Muscle of back (tissue), 11 donors: ENCODE results near the gene ST6GALNAC2. TPM values are rescaled to one million over a fixed set of nuclear protein-coding genes. Genes with fewer than 3 reads are reported as not detected.
A peak's percentile ranks its signal among the peaks of the same experiment; 100 is the strongest.

Source experiments
- DNase-seq, 3 donors: peaks; one replicate each; pipeline versions ENCODE4 v3.0.0 to v3.0.0-alpha.2; 2013
- polyA plus RNA-seq, 10 donors: library from polyadenylated mRNA; unstranded; fragments of 120-200 nt; gene quantifications; one replicate each; pipeline ENCODE4 v1.2.1, GENCODE V29; 2013; ENCODE audit not compliant: insufficient read length in 10 of 10

The ST6GALNAC2 gene
- polyA plus RNA-seq, 10 donors = 1.3 to 7.4 (median 2.2) TPM

- DNase-seq = no peak
These were observed 28.8 kb downstream of the ST6GALNAC2 start for GRCh38 chr17:76556765-76557367.

- DNase-seq = no peak
These were observed 31.5 kb downstream of the ST6GALNAC2 start for GRCh38 chr17:76554131-76554530.

GRCh38 chr17:76553178-76553908, 32.3 kb downstream of the ST6GALNAC2 start:
- DNase-seq = no peak

- DNase-seq = no peak
These were observed 34.0 kb downstream of the ST6GALNAC2 start for GRCh38 chr17:76551685-76552084.

GRCh38 chr17:76550712-76551615, 34.7 kb downstream of the ST6GALNAC2 start:
- DNase-seq = no peak

GRCh38 chr17:76549539-76549938, 36.1 kb downstream of the ST6GALNAC2 start:
- no peak for DNase-seq

- no peak for DNase-seq
These were observed 36.5 kb downstream of the ST6GALNAC2 start for GRCh38 chr17:76549215-76549518.

- DNase-seq = no peak
These were observed 37.1 kb downstream of the ST6GALNAC2 start for GRCh38 chr17:76548378-76549214.

- DNase-seq = no peak
These were observed 37.9 kb downstream of the ST6GALNAC2 start for GRCh38 chr17:76547642-76548202.

- peak; percentile 53 to 85 (median 79) for DNase-seq
These were observed 38.4 kb downstream of the ST6GALNAC2 start for GRCh38 chr17:76547183-76547641.

- DNase-seq = peak in 1 of 3 donors; percentile 80
These were observed 39.0 kb downstream of the ST6GALNAC2 start for GRCh38 chr17:76546556-76547182.

GRCh38 chr17:76545918-76546555, 39.6 kb downstream of the ST6GALNAC2 start:
- no peak for DNase-seq

GRCh38 chr17:76544546-76545365, 40.9 kb downstream of the ST6GALNAC2 start:
- DNase-seq = no peak

- peak in 1 of 3 donors; percentile 61 for DNase-seq
These were observed 41.7 kb downstream of the ST6GALNAC2 start for GRCh38 chr17:76543826-76544545.

GRCh38 chr17:76543482-76543825, 42.2 kb downstream of the ST6GALNAC2 start:
- no peak for DNase-seq

- no peak for DNase-seq
These were observed 42.7 kb downstream of the ST6GALNAC2 start for GRCh38 chr17:76542984-76543383.

- DNase-seq = no peak
These were observed 43.1 kb downstream of the ST6GALNAC2 start for GRCh38 chr17:76542566-76542971.

- DNase-seq = no peak
These were observed 43.8 kb downstream of the ST6GALNAC2 start for GRCh38 chr17:76541739-76542454.
